Measurements from ENCODE around the gene ZNF92. TPM values are rescaled to one million over a fixed set of nuclear protein-coding genes. Genes with fewer than 3 reads are reported as not detected.

The ZNF92 gene
- polyA plus RNA-seq, 1 of the 3 experiments (the other 2 are of a cell fraction), result 1.6 TPM

DNA sequence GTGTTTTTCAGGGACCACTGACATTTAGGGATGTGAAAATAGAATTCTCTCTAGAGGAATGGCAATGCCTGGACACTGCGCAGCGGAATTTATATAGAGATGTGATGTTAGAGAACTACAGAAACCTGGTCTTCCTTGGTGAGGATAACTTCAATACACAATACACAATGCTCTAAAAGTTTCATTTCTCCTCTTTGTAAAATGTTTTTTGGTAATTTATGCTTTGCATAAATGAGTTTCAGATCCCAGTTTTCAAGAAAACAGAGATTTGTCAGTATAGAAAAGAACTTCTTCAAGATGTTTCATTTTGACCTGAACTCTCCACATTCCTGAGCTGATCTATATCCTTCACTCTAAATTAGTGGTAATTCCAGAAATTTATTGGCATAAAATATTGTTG, 14.2 kb downstream of the ZNF92 start:
- Histone ChIP-seq H3K27me3 (ENCODE audit: insufficient read depth) (no peaks in the 10 kb centered on the region), H3K36me3 (replicated peaks in 1 of 2; ENCODE audit: control insufficient read depth in 1 of 2, insufficient read depth in 2 of 2, low read length in 1 of 2) (peaks cover 12 to 46% of the 10 kb centered on the region in 2 experiments), H4K20me1 (ENCODE audit: insufficient read depth) (peaks cover 24% of the 10 kb centered on the region), H3K4me3 (ENCODE audit: low read depth in 2 of 2, low read length in 1 of 2) (no peak overlapping the region), H3K4me1 (ENCODE audit: control insufficient read depth in 1 of 2, insufficient read depth in 2 of 2, low read depth in 1 of 2, low read length in 1 of 2) (peaks cover 0 to 2% of the 10 kb centered on the region in 2 experiments; a peak in 1 of 4 replicates), H3K4me2 (no peak overlapping the region), H3K9me3 (no peaks in the 10 kb centered on the region), H3K9ac (no peak overlapping the region), H3F3A (replicated peaks; ENCODE audit: insufficient read depth) (no peaks in the 10 kb centered on the region), H3K9me2 (no peaks in the 10 kb centered on the region), H2AFZ (ENCODE audit: low read depth) (no peak overlapping the region), H3K27ac (ENCODE audit: low read depth in 2 of 2, low read length in 1 of 2) (no peak overlapping the region), H3K79me2 (ENCODE audit: insufficient read depth) (peaks cover 82% of the 10 kb centered on the region)
- ChIA-PET POLR2A (no interaction called here), CTCF (no interaction called here)
- TF ChIP-seq FOSL2 (IDR thresholded peaks at IDR 0.05; ENCODE audit: borderline replicate concordance, low read depth), result no peak
- no peak for TF ChIP-seq EP300 (IDR thresholded peaks at IDR 0.05; ENCODE audit: borderline replicate concordance in 1 of 2, low read depth in 1 of 2, low read length in 1 of 2)
- no peak for TF ChIP-seq POLR2AphosphoS5 (IDR thresholded peaks at IDR 0.05; ENCODE audit: low read depth, low read length)
- no peak for TF ChIP-seq CHD2 (IDR thresholded peaks at IDR 0.05; ENCODE audit: low read length, partially characterized antibody)
- TF ChIP-seq NRF1 (IDR thresholded peaks at IDR 0.05; ENCODE audit: low read depth, low read length), result no peak
- no peak for TF ChIP-seq TCF12 (IDR thresholded peaks at IDR 0.05)
- TF ChIP-seq RAD21 (IDR thresholded peaks at IDR 0.05; ENCODE audit: low read length), result no peak
- TF ChIP-seq YY1 (IDR thresholded peaks at IDR 0.05; ENCODE audit: low read depth), result no peak
- TF ChIP-seq, protein P1, sequence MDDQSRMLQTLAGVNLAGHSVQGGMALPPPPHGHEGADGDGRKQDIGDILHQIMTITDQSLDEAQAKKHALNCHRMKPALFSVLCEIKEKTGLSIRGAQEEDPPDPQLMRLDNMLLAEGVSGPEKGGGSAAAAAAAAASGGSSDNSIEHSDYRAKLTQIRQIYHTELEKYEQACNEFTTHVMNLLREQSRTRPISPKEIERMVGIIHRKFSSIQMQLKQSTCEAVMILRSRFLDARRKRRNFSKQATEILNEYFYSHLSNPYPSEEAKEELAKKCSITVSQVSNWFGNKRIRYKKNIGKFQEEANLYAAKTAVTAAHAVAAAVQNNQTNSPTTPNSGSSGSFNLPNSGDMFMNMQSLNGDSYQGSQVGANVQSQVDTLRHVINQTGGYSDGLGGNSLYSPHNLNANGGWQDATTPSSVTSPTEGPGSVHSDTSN (IDR thresholded peaks at IDR 0.05), result no peak
- TF ChIP-seq, protein P2, sequence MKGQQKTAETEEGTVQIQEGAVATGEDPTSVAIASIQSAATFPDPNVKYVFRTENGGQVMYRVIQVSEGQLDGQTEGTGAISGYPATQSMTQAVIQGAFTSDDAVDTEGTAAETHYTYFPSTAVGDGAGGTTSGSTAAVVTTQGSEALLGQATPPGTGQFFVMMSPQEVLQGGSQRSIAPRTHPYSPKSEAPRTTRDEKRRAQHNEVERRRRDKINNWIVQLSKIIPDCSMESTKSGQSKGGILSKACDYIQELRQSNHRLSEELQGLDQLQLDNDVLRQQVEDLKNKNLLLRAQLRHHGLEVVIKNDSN (IDR thresholded peaks at IDR 0.05; ENCODE audit: borderline replicate concordance, low read depth), result no peak
- no peak for TF ChIP-seq SIN3A (IDR thresholded peaks at IDR 0.05; ENCODE audit: borderline replicate concordance, low read depth, low read length)
- TF ChIP-seq GATA2 (CRISPR knock-in tag; IDR thresholded peaks at IDR 0.05), result no peak
- TF ChIP-seq, protein P3, sequence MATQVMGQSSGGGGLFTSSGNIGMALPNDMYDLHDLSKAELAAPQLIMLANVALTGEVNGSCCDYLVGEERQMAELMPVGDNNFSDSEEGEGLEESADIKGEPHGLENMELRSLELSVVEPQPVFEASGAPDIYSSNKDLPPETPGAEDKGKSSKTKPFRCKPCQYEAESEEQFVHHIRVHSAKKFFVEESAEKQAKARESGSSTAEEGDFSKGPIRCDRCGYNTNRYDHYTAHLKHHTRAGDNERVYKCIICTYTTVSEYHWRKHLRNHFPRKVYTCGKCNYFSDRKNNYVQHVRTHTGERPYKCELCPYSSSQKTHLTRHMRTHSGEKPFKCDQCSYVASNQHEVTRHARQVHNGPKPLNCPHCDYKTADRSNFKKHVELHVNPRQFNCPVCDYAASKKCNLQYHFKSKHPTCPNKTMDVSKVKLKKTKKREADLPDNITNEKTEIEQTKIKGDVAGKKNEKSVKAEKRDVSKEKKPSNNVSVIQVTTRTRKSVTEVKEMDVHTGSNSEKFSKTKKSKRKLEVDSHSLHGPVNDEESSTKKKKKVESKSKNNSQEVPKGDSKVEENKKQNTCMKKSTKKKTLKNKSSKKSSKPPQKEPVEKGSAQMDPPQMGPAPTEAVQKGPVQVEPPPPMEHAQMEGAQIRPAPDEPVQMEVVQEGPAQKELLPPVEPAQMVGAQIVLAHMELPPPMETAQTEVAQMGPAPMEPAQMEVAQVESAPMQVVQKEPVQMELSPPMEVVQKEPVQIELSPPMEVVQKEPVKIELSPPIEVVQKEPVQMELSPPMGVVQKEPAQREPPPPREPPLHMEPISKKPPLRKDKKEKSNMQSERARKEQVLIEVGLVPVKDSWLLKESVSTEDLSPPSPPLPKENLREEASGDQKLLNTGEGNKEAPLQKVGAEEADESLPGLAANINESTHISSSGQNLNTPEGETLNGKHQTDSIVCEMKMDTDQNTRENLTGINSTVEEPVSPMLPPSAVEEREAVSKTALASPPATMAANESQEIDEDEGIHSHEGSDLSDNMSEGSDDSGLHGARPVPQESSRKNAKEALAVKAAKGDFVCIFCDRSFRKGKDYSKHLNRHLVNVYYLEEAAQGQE (IDR thresholded peaks at IDR 0.05; ENCODE audit: low read depth, low read length), result no peak
- TF ChIP-seq EZH2phosphoT487 (IDR thresholded peaks at IDR 0.05; ENCODE audit: borderline replicate concordance, low read depth), result no peak
- TF ChIP-seq, protein P4, sequence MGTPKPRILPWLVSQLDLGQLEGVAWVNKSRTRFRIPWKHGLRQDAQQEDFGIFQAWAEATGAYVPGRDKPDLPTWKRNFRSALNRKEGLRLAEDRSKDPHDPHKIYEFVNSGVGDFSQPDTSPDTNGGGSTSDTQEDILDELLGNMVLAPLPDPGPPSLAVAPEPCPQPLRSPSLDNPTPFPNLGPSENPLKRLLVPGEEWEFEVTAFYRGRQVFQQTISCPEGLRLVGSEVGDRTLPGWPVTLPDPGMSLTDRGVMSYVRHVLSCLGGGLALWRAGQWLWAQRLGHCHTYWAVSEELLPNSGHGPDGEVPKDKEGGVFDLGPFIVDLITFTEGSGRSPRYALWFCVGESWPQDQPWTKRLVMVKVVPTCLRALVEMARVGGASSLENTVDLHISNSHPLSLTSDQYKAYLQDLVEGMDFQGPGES (IDR thresholded peaks at IDR 0.05; ENCODE audit: low read depth, low read length), result no peak
- TF ChIP-seq TAF1 (IDR thresholded peaks at IDR 0.05; ENCODE audit: borderline replicate concordance, low read depth, low read length), result no peak
- TF ChIP-seq RCOR1 (IDR thresholded peaks at IDR 0.05; ENCODE audit: low read length), result no peak
- TF ChIP-seq RFX5 (IDR thresholded peaks at IDR 0.05; ENCODE audit: low read length), result no peak
- TF ChIP-seq, protein P5, sequence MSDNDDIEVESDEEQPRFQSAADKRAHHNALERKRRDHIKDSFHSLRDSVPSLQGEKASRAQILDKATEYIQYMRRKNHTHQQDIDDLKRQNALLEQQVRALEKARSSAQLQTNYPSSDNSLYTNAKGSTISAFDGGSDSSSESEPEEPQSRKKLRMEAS (IDR thresholded peaks at IDR 0.05; ENCODE audit: low read depth), result no peak
- TF ChIP-seq GABPA (IDR thresholded peaks at IDR 0.05; ENCODE audit: low read depth), result no peak
- WGBS (ENCODE audit: low lambda C conversion rate), result 100% methylated on average over 2 of the region's 2 CpGs
- DNase-seq, result no peak
